ENCODE results near the gene MTA1. TPM values are rescaled to one million over a fixed set of nuclear protein-coding genes. Genes with fewer than 3 reads are reported as not detected.

MTA1 gene
- polyA plus RNA-seq, 12 donors: 63.7 to 114 (median 75.3) TPM; not detected in 1

- no peak for DNase-seq
Measured at GRCh38 chr14:105440992-105441391, 21.4 kb downstream of the MTA1 start.

- DNase-seq: no peak
Measured at GRCh38 chr14:105442125-105442524, 22.5 kb downstream of the MTA1 start.

GRCh38 chr14:105442834-105443233 is 23.2 kb downstream of the MTA1 start:
- DNase-seq: no peak

GRCh38 chr14:105444859-105445258 is 25.2 kb downstream of the MTA1 start:
- no peak for DNase-seq

GRCh38 chr14:105445290-105445689 is 25.7 kb downstream of the MTA1 start:
- no peak for DNase-seq

- no peak for DNase-seq
Measured at GRCh38 chr14:105445901-105446845, 26.5 kb downstream of the MTA1 start.

GRCh38 chr14:105446971-105447370 is 27.3 kb downstream of the MTA1 start:
- DNase-seq: no peak

GRCh38 chr14:105447651-105448640 is 28.3 kb downstream of the MTA1 start:
- DNase-seq: no peak

GRCh38 chr14:105448706-105449111 is 29.1 kb downstream of the MTA1 start:
- peak; percentile 67 for DNase-seq

- no peak for DNase-seq
Measured at GRCh38 chr14:105449276-105450122, 29.9 kb downstream of the MTA1 start.

- DNase-seq: no peak
Measured at GRCh38 chr14:105450123-105450505, 30.5 kb downstream of the MTA1 start.

- DNase-seq: no peak
Measured at GRCh38 chr14:105450864-105451720, 31.5 kb downstream of the MTA1 start.

- DNase-seq: no peak
Measured at GRCh38 chr14:105452963-105453362, 33.3 kb downstream of the MTA1 start.

GRCh38 chr14:105453847-105454246 is 34.2 kb downstream of the MTA1 start:
- DNase-seq: no peak

GRCh38 chr14:105455086-105455640 is 35.5 kb downstream of the MTA1 start:
- no peak for DNase-seq

- DNase-seq: no peak
Measured at GRCh38 chr14:105455766-105456660, 36.4 kb downstream of the MTA1 start.

- no peak for DNase-seq
Measured at GRCh38 chr14:105456736-105457617, 37.4 kb downstream of the MTA1 start.

- no peak for DNase-seq
Measured at GRCh38 chr14:105458010-105458409, 38.4 kb downstream of the MTA1 start.

All from muscle of arm (tissue), 12 donors.